ENCODE measurements around the gene FTO. TPM values are rescaled to one million over a fixed set of nuclear protein-coding genes. Genes with fewer than 3 reads are reported as not detected.

Gene FTO
- total RNA-seq, 4 donors from 2014 or later: 21.3 to 50.5 (median 40.8) TPM

GRCh38 chr16:53686710-53687109 is 17.2 kb upstream of the FTO start:
- Histone ChIP-seq H3K4me1 (no peaks in the 10 kb centered on the region), H3K36me3 (no peaks in the 10 kb centered on the region), H3K4me3 (no peak overlapping the region), H3K27me3 (no peaks in the 10 kb centered on the region), H3K9me3 (no peaks in the 10 kb centered on the region), H3K27ac (no peak overlapping the region)
- intact Hi-C loops (cut with DNase I; ENCODE audit: low total_unique reads) (no loop called here), in situ Hi-C loops (cut with MboI; ENCODE audit: low pct_ligation_motif_present in 1 of 4, low pct_unique_long_range_greater_than_20kb in 1 of 4, low sequenced_read_pairs in 3 of 4) (no loop called here)
- 90 to 92% methylated on average over 3 of the region's 3 CpGs for WGBS, 2 donors (ENCODE audit: low coverage in 1 of 2)
- DNase-seq: no peak
- no peak for TF ChIP-seq CTCF (IDR thresholded peaks at IDR 0.05)
- TF ChIP-seq POLR2AphosphoS5 (IDR thresholded peaks at IDR 0.05): no peak
- TF ChIP-seq POLR2A (IDR thresholded peaks at IDR 0.05): no peak
- no peak for TF ChIP-seq EP300 (IDR thresholded peaks at IDR 0.05; ENCODE audit: low read depth)

- Histone ChIP-seq H3K4me1 (no peaks in the 10 kb centered on the region), H3K27me3 (no peaks in the 10 kb centered on the region), H3K27ac (no peak overlapping the region), H3K36me3 (no peaks in the 10 kb centered on the region), H3K9me3 (no peaks in the 10 kb centered on the region), H3K4me3 (no peak overlapping the region)
- WGBS, 2 donors (ENCODE audit: low coverage in 1 of 2): 93 to 100% methylated on average over 2 to 3 of the region's 3 CpGs
- no peak for TF ChIP-seq CTCF (IDR thresholded peaks at IDR 0.05)
- TF ChIP-seq POLR2AphosphoS5 (IDR thresholded peaks at IDR 0.05): no peak
- TF ChIP-seq EP300 (IDR thresholded peaks at IDR 0.05; ENCODE audit: low read depth): no peak
- no peak for TF ChIP-seq POLR2A (IDR thresholded peaks at IDR 0.05)
- intact Hi-C loops (cut with DNase I; ENCODE audit: low total_unique reads): no loop called here
- DNase-seq: no peak
- in situ Hi-C loops (cut with MboI; ENCODE audit: low pct_ligation_motif_present in 1 of 4, low pct_unique_long_range_greater_than_20kb in 1 of 4, low sequenced_read_pairs in 3 of 4): no loop called here
Observed at GRCh38 chr16:53689636-53690035, 14.3 kb upstream of the FTO start.

DNA sequence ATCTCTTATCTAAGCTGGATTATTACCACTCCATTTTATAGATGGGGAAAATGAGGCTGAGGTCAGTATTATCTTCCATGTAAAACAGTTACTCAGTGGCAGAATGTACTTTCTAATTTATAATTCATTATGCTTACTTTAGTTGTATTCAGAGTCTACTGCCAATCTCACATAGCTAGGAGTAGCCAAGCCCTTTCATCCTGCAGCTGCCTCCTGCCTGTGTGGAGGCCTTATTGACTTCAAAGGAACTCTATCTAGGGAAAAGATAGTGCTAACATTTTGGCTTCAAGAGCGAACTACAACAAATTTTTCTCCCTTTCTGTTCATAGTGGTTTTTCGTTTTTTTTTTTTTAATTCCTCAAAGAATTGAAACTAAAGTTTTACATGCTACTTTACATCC is 13.2 kb upstream of the FTO start:
- DNase-seq: no peak
- in situ Hi-C loops (cut with MboI; ENCODE audit: low pct_ligation_motif_present in 1 of 4, low pct_unique_long_range_greater_than_20kb in 1 of 4, low sequenced_read_pairs in 3 of 4) (no loop called here), intact Hi-C loops (cut with DNase I; ENCODE audit: low total_unique reads) (no loop called here)
- no peaks in the 10 kb centered on the region for H3K27me3 ChIP-seq
- TF ChIP-seq EP300 (IDR thresholded peaks at IDR 0.05; ENCODE audit: low read depth) (no peak), POLR2AphosphoS5 (IDR thresholded peaks at IDR 0.05) (no peak), POLR2A (IDR thresholded peaks at IDR 0.05) (no peak), CTCF (IDR thresholded peaks at IDR 0.05) (no peak)
- no peaks in the 10 kb centered on the region for H3K4me1 ChIP-seq
- no peaks in the 10 kb centered on the region for H3K9me3 ChIP-seq
- H3K36me3 ChIP-seq: no peaks in the 10 kb centered on the region
- 86 to 95% methylated on average over 2 of the region's 2 CpGs for WGBS, 2 donors (ENCODE audit: low coverage in 1 of 2)
- no peak overlapping the region for H3K4me3 ChIP-seq
- H3K27ac ChIP-seq: no peak overlapping the region

- intact Hi-C loops (cut with DNase I; ENCODE audit: low total_unique reads) (no loop called here), in situ Hi-C loops (cut with MboI; ENCODE audit: low pct_ligation_motif_present in 1 of 4, low pct_unique_long_range_greater_than_20kb in 1 of 4, low sequenced_read_pairs in 3 of 4) (no loop called here)
- H3K4me3 ChIP-seq: no peak overlapping the region
- H3K9me3 ChIP-seq: no peaks in the 10 kb centered on the region
- no peaks in the 10 kb centered on the region for H3K27me3 ChIP-seq
- no peak overlapping the region for H3K27ac ChIP-seq
- WGBS, 2 donors (ENCODE audit: low coverage in 1 of 2): 97 to 100% methylated on average over 5 of the region's 5 CpGs
- H3K36me3 ChIP-seq: no peaks in the 10 kb centered on the region
- DNase-seq: no peak
- no peaks in the 10 kb centered on the region for H3K4me1 ChIP-seq
- no peak for TF ChIP-seq POLR2A (IDR thresholded peaks at IDR 0.05)
- no peak for TF ChIP-seq POLR2AphosphoS5 (IDR thresholded peaks at IDR 0.05)
- no peak for TF ChIP-seq CTCF (IDR thresholded peaks at IDR 0.05)
- no peak for TF ChIP-seq EP300 (IDR thresholded peaks at IDR 0.05; ENCODE audit: low read depth)
Observed at GRCh38 chr16:53692146-53692545, 11.8 kb upstream of the FTO start.
